ENCODE results near the gene STX3. TPM values are rescaled to one million over a fixed set of nuclear protein-coding genes. Genes with fewer than 3 reads are reported as not detected.

STX3 gene
- total RNA-seq, 4 donors from 2014 or later, result 11.3 to 31.2 (median 24.9) TPM

DNA sequence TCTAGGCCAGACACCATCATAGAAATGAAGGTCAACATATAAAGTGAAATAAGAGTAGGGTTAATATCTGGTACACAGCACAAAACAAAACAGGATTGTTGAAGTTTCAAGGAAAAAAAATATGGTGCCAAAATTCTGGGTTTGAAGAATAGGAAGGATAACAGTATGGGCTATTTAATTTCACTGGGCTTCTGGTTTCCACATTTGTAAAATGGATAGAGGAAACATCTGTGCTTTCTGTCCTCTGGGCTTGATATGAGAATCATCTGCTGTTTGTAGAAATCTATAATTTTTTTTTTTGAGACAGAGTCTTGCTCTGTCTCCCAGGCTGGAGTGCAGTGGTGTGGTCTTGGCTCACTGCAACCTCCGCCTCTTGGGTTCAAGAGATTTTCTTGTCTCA, 27.8 kb upstream of the STX3 start:
- Histone ChIP-seq H3K27ac (no peak overlapping the region), H3K9me3 (no peaks in the 10 kb centered on the region), H3K4me1 (no peaks in the 10 kb centered on the region), H3K4me3 (no peak overlapping the region), H3K36me3 (no peaks in the 10 kb centered on the region), H3K27me3 (no peaks in the 10 kb centered on the region)
- 70 to 78% methylated on average over 1 of the region's 1 CpG for WGBS, 2 donors
- no peak for DNase-seq (ENCODE audit: low spot score in 2 of 2)
- no peak for TF ChIP-seq POLR2A (IDR thresholded peaks at IDR 0.05)

DNA sequence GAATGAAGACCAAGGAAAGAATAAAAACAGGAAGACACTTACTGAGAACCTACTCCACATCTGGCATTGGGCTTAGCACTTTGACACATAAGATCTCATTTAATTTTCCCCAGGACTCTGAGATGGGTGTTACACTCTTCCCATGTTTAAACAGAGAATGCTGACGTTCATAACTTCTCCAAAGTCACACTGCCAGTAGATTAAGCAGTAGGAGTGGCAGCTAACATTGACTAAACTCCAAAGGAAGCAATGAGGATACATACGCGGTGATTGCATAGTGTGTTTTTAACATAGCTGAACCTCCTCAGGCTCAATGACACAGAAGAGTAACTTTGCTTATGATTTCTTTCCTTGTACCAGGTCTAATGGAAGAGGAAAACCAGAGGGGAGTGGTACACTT, 27.0 kb upstream of the STX3 start:
- no peaks in the 10 kb centered on the region for H3K36me3 ChIP-seq
- 52 to 65% methylated on average over 3 of the region's 3 CpGs for WGBS, 2 donors
- no peaks in the 10 kb centered on the region for H3K4me1 ChIP-seq
- H3K9me3 ChIP-seq, result no peaks in the 10 kb centered on the region
- DNase-seq (ENCODE audit: low spot score in 2 of 2), result no peak
- no peak overlapping the region for H3K27ac ChIP-seq
- no peak for TF ChIP-seq EP300 (IDR thresholded peaks at IDR 0.05)
- no peak for TF ChIP-seq POLR2A (IDR thresholded peaks at IDR 0.05)
- no peak for TF ChIP-seq CTCF (IDR thresholded peaks at IDR 0.05)
- no peaks in the 10 kb centered on the region for H3K27me3 ChIP-seq
- H3K4me3 ChIP-seq, result no peak overlapping the region

DNA sequence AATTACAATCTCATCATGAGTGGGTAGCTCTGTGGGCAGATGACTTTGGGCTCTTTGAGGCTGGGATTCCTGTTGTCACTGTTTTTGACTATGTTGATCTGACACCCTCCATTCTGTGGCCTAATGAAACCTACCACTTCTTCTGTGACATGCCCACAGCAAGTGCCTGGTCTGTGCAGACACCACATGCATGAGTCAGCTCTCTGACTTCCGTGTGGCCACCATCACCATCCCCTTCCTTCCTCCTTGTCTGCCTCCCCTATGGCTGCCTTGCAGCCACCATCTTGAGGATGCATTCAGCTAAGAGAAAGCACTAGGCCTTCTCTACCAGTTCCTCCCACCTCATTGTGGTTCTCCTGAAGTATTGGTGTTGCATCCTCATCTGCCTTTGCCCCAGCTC, 26.3 kb upstream of the STX3 start:
- no peak overlapping the region for H3K4me3 ChIP-seq
- H3K27me3 ChIP-seq, result no peaks in the 10 kb centered on the region
- no peaks in the 10 kb centered on the region for H3K4me1 ChIP-seq
- H3K36me3 ChIP-seq, result no peaks in the 10 kb centered on the region
- H3K9me3 ChIP-seq, result no peaks in the 10 kb centered on the region
- TF ChIP-seq CTCF (IDR thresholded peaks at IDR 0.05), result no peak
- TF ChIP-seq EP300 (IDR thresholded peaks at IDR 0.05), result no peak
- no peak for TF ChIP-seq POLR2A (IDR thresholded peaks at IDR 0.05)
- H3K27ac ChIP-seq, result no peak overlapping the region
- 56 to 59% methylated on average over 1 of the region's 1 CpG for WGBS, 2 donors
- DNase-seq (ENCODE audit: low spot score in 2 of 2), result no peak

DNA sequence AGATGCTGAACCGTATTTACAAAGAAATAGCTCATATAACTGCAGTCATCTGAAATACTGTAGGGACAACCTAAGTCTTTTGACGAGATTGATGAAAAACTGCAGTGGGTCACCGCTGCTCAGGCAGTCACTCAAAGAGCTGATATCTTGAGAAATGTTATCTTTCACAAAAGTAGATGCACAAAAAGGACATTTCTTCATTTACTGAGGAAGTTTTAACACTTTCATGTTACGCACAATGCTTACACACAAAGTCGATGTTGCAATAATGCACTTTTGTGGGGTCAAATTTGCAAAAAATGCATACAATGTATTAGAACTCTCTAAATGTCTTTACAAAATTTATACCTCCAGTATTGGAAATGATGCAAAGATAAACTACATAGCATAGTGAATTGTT, 25.3 kb upstream of the STX3 start:
- TF ChIP-seq CTCF (IDR thresholded peaks at IDR 0.05) (no peak), EP300 (IDR thresholded peaks at IDR 0.05) (no peak), POLR2A (IDR thresholded peaks at IDR 0.05) (no peak)
- Histone ChIP-seq H3K36me3 (no peaks in the 10 kb centered on the region), H3K9me3 (no peaks in the 10 kb centered on the region)

DNA sequence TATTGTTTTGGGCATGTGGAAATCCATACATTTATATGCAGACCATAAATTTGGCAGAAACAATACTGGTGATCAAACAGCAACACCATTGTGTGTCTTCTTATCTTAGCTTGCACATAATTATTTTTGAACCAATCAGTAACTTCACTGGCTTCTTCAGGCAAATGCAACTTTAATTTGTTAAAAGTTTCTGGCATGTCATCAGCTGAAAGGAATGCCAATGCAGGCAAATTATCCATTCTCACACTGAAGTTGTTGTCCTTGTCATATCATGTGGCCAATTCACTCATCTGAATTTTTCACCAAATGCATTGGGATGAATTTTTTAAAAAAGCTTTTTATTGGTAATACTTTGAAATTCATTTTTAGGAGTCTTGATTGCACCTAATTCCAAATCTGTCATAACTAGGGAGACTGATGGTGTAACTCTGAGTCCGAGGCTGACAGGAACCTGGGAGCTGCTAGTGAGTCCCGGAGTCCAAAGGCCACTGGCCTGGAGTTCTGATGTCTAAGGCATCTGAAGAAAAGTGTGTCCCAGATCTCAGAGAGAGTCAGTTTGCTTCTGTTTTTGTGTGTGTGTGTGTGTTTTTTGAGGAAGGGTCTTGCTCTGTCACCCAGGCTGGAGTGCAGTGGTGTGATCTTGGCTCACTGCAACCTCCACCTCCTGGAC, 24.1 kb upstream of the STX3 start:
- 70 to 73% methylated on average over 2 of the region's 2 CpGs for WGBS, 2 donors
- Histone ChIP-seq H3K27me3 (no peaks in the 10 kb centered on the region), H3K4me1 (no peaks in the 10 kb centered on the region), H3K9me3 (no peaks in the 10 kb centered on the region), H3K4me3 (no peak overlapping the region), H3K27ac (no peak overlapping the region), H3K36me3 (no peaks in the 10 kb centered on the region)
- no peak for TF ChIP-seq CTCF (IDR thresholded peaks at IDR 0.05)
- TF ChIP-seq EP300 (IDR thresholded peaks at IDR 0.05), result no peak
- TF ChIP-seq POLR2A (IDR thresholded peaks at IDR 0.05), result no peak
- DNase-seq (ENCODE audit: low spot score in 2 of 2), result no peak

More for the DNA sequence above, 25.3 kb upstream of the STX3 start:
- no peak for DNase-seq (ENCODE audit: low spot score in 2 of 2)
- Histone ChIP-seq H3K27ac (no peak overlapping the region), H3K4me1 (no peaks in the 10 kb centered on the region), H3K27me3 (no peaks in the 10 kb centered on the region), H3K4me3 (no peak overlapping the region)
- WGBS, 2 donors, result 85 to 87% methylated on average over 5 of the region's 5 CpGs

- no peaks in the 10 kb centered on the region for H3K9me3 ChIP-seq
- WGBS, 2 donors, result 91 to 95% methylated on average over 2 of the region's 2 CpGs
- H3K4me3 ChIP-seq, result no peak overlapping the region
- TF ChIP-seq POLR2A (IDR thresholded peaks at IDR 0.05) (no peak), CTCF (IDR thresholded peaks at IDR 0.05) (no peak), EP300 (IDR thresholded peaks at IDR 0.05) (no peak)
- no peaks in the 10 kb centered on the region for H3K4me1 ChIP-seq
- H3K27ac ChIP-seq, result no peak overlapping the region
- H3K27me3 ChIP-seq, result no peaks in the 10 kb centered on the region
- no peaks in the 10 kb centered on the region for H3K36me3 ChIP-seq
- no peak for DNase-seq (ENCODE audit: low spot score in 2 of 2)
Observed at GRCh38 chr11:59746111-59746510, 9.1 kb upstream of the STX3 start.

Data from tibial nerve (tissue), 4 donors.